GM12878 (cell line): ENCODE results near the gene F7. TPM values are rescaled to one million over a fixed set of nuclear protein-coding genes. Genes with fewer than 3 reads are reported as not detected.
"Not testable (repeated sequence)": the region's sequence is repeated elsewhere in the genome, so short reads cannot be mapped to it uniquely, and the experiment has no call there.

ENCODE experiments used
- ATAC-seq: fragments of 200-7000 bp; cut with Tn5 transposase; 3 replicates; pipeline ENCODE4 v1.9.1; 2020; ENCODE audit warnings: mild to moderate bottlenecking, moderate library complexity
- BruUV-seq: library from RNA; stranded (reverse); fragments of 400-500 nt; replicated peaks from 2 replicates; lab custom pipeline; 2021; lab: Mats Ljungman, UMichigan
- CTCF ChIA-PET: fragments of 300-600 bp; sonication (Branson Sonifier 250); formaldehyde crosslinking; extraction: SDS; loops from one replicate; lab custom pipeline; 2021; ENCODE audit warnings: inconsistent platforms; lab: Yijun Ruan, JAX
- POLR2A ChIA-PET: fragments of 350-600 bp; formaldehyde crosslinking; extraction: SDS; loops from one replicate; lab custom pipeline; 2021; ENCODE audit warnings: inconsistent platforms; lab: Charles Lee
- RAD21 ChIA-PET: fragments of 300-600 bp; sonication (Branson Sonifier 250); formaldehyde crosslinking; loops from one replicate; lab custom pipeline; 2023; ENCODE audit warnings: antibody characterized with exemption; ENCODE audit not compliant: unreplicated experiment; lab: Charles Lee
- SMC1A ChIA-PET: fragments of 300-600 bp; sonication (Branson Sonifier 250); formaldehyde crosslinking; loops from one replicate; lab custom pipeline; 2023; ENCODE audit not compliant: unreplicated experiment, uncharacterized antibody; lab: Charles Lee
- DNase-seq: peaks from one replicate; pipeline ENCODE4 v3.0.0-alpha.2; 2011; ENCODE audit warnings: low read depth, low spot score
- FAIRE-seq: peaks from 3 replicates; lab custom pipeline; 2011; peaks lifted over from hg19 to GRCh38; lab: Jason Lieb, UNC
- H2AFZ ChIP-seq: 2 replicates; pipeline ENCODE4 v1.6.0; 2011; ENCODE audit warnings: low read depth, low read length, control low read depth; ENCODE audit not compliant: control insufficient read depth
- H3K27ac ChIP-seq: 2 replicates; pipeline ENCODE4 v1.5.1; 2011; ENCODE audit warnings: control low read depth; ENCODE audit not compliant: control insufficient read depth, insufficient read depth
- H3K27me3 ChIP-seq, 2 experiments: replicated peaks in 1 of 2; 2 replicates each; pipeline versions ENCODE4 v1.6.0 to v1.6.1; 2011; ENCODE audit warnings: low read length in 1 of 2; ENCODE audit not compliant: control insufficient read depth in 2 of 2, insufficient read depth in 2 of 2
- H3K36me3 ChIP-seq, 2 experiments: 2 replicates each; pipeline ENCODE4 v1.5.1; 2011; ENCODE audit warnings: low read length in 1 of 2; ENCODE audit not compliant: control insufficient read depth in 2 of 2, insufficient read depth in 2 of 2
- H3K4me1 ChIP-seq: 2 replicates; pipeline ENCODE4 v1.6.1; 2011; ENCODE audit warnings: mild to moderate bottlenecking, low read length, moderate library complexity, mixed read lengths; ENCODE audit not compliant: control insufficient read depth, insufficient read depth
- H3K4me2 ChIP-seq: 2 replicates; pipeline ENCODE4 v1.6.0; 2011; ENCODE audit warnings: control low read depth; ENCODE audit not compliant: control insufficient read depth, insufficient read depth
- H3K4me3 ChIP-seq: fragments of 200-600 bp; sonication (generic); 2 replicates; pipeline ENCODE4 v1.5.1; 2016
- H3K79me2 ChIP-seq: 2 replicates; pipeline ENCODE4 v1.6.0; 2011; ENCODE audit warnings: low read length; ENCODE audit not compliant: control insufficient read depth, insufficient read depth
- H3K9ac ChIP-seq: 2 replicates; pipeline ENCODE4 v1.8.0; 2011; ENCODE audit warnings: low read length, control low read depth, mixed read lengths; ENCODE audit not compliant: control insufficient read depth, insufficient read depth
- H3K9me3 ChIP-seq: replicated peaks from 3 replicates; pipeline ENCODE4 v1.5.1; 2011; ENCODE audit warnings: mild to moderate bottlenecking, low read length; ENCODE audit not compliant: control insufficient read depth, insufficient read depth
- H4K20me1 ChIP-seq: 2 replicates; pipeline ENCODE4 v1.6.0; 2011; ENCODE audit not compliant: control insufficient read depth, insufficient read depth
- FOXK2 ChIP-seq: fragments of 450-650 bp; IDR thresholded peaks from 2 replicates; pipeline ENCODE4 v1.6.1; 2017; ENCODE audit warnings: mild to moderate bottlenecking, moderate library complexity
- GABPA ChIP-seq: IDR thresholded peaks from 2 replicates; pipeline ENCODE4 v1.6.1; 2014; ENCODE audit warnings: antibody characterized with exemption, low read depth, mild to moderate bottlenecking, inconsistent platforms
- NR2C1 ChIP-seq: fragments of 450-650 bp; IDR thresholded peaks from 2 replicates; pipeline ENCODE4 v1.6.1; 2017; ENCODE audit warnings: antibody characterized with exemption, mild to moderate bottlenecking, moderate library complexity
- PML ChIP-seq: IDR thresholded peaks from 2 replicates; pipeline ENCODE4 v1.6.1; 2012; ENCODE audit warnings: low read length, inconsistent platforms
- SIX5 ChIP-seq: IDR thresholded peaks from 2 replicates; pipeline ENCODE4 v1.6.1; 2011; ENCODE audit warnings: mild to moderate bottlenecking, low read depth, low read length, moderate library complexity; ENCODE audit not compliant: severe bottlenecking
- SKIL ChIP-seq: fragments of 450-650 bp; IDR thresholded peaks from 2 replicates; pipeline ENCODE4 v1.6.1; 2017; ENCODE audit warnings: mild to moderate bottlenecking, low read depth, inconsistent platforms; ENCODE audit not compliant: poor library complexity, severe bottlenecking
- TBL1XR1 ChIP-seq: IDR thresholded peaks from 2 replicates; pipeline ENCODE4 v1.6.1; 2012; ENCODE audit warnings: low read depth, low read length, improper control_type of control experiment
- ZBTB40 ChIP-seq: fragments of 450-650 bp; IDR thresholded peaks from 2 replicates; pipeline ENCODE4 v1.6.1; 2016; ENCODE audit warnings: mild to moderate bottlenecking, moderate library complexity, borderline replicate concordance
- ZSCAN29 ChIP-seq: fragments of 450-650 bp; IDR thresholded peaks from 2 replicates; pipeline ENCODE4 v1.6.1; 2017; ENCODE audit warnings: mild to moderate bottlenecking, moderate library complexity
- WGBS: methylation state at CpG from one replicate; pipeline ENCODE4 v1.1.6; 2016; ENCODE audit warnings: low lambda C conversion rate; ENCODE audit not compliant: insufficient replicate concordance, insufficient coverage; ENCODE audit errors: missing lambda C conversion rate; 5-methylcytosine and 5-hydroxymethylcytosine counted together
- in situ Hi-C: fragments of 300-500 bp; cut with MboI; formaldehyde crosslinking; loops from 9 replicates; pipeline ENCODE4 v1.14.3; 2018; ENCODE audit warnings: mixed read lengths
- intact Hi-C: fragments of 100-400 bp; cut with micrococcal nuclease; formaldehyde crosslinking; loops from one replicate; pipeline ENCODE4 v1.14.2; 2022; ENCODE audit not compliant: unreplicated experiment
- polyA plus RNA-seq, 11 experiments: library from polyadenylated mRNA; depleted of rRNA in 4 of 11; unstranded in 6 of 11; stranded (reverse) in 5 of 11; fragments of >200 nt; fragmentation: Nextera tagmentation in 4 of 11; fragmentation: Illumina TruSeq in 1 of 11; extraction: Ambion mirVana in 4 of 11; extraction: Trizol in 1 of 11; gene quantifications; 1 replicate in 1 of 11; 2 replicates in 10 of 11; pipeline versions ENCODE4 v1.2.1 to v1.2.3, GENCODE V29; 2011 to 2016; ENCODE audit warnings: inconsistent platforms in 2 of 11, missing spikeins in 2 of 11, low read depth in 1 of 11
- total RNA-seq, 4 experiments: library from RNA; depleted of rRNA in 3 of 4; stranded (reverse); fragments of >200 nt in 3 of 4; fragmentation: Illumina TruSeq in 1 of 4; extraction: Trizol in 1 of 4; gene quantifications; 2 replicates each; pipeline versions ENCODE4 v1.2.1 to v1.2.3, GENCODE V29; 2013 to 2021

F7 gene
- total and polyA plus RNA-seq, 10 of the 15 experiments (the other 5 are each of a cell fraction or from before 2014, with no cell fraction given) = not detected

DNA sequence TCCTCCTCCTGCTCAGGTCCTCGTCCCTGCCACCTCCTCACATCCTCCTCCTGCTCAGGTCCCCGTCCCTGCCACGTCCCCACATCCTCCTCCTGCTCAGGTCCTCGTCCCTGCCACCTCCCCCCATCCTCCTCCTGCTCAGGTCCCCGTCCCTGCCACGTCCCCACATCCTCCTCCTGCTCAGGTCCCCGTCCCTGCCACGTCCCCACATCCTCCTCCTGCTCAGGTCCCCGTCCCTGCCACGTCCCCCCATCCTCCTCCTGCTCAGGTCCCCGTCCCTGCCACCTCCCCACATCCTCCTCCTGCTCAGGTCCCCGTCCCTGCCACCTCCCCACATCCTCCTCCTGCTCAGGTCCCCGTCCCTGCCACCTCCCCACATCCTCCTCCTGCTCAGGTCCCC is 56.4 kb downstream of the F7 start:
- H3K4me3 ChIP-seq, POLR2A ChIA-PET, H3K9ac ChIP-seq, H3K4me1 ChIP-seq, H3K36me3 ChIP-seq, CTCF ChIA-PET, DNase-seq, BruUV-seq, SMC1A ChIA-PET, H3K27ac ChIP-seq, H3K79me2 ChIP-seq, RAD21 ChIA-PET, H3K4me2 ChIP-seq, H2AFZ ChIP-seq, intact Hi-C loops, in situ Hi-C loops, FAIRE-seq, H3K9me3 ChIP-seq, H4K20me1 ChIP-seq, H3K27me3 ChIP-seq, ATAC-seq: not testable (repeated sequence)
- WGBS = 0% methylated on average over 2 of the region's 13 CpGs

DNA sequence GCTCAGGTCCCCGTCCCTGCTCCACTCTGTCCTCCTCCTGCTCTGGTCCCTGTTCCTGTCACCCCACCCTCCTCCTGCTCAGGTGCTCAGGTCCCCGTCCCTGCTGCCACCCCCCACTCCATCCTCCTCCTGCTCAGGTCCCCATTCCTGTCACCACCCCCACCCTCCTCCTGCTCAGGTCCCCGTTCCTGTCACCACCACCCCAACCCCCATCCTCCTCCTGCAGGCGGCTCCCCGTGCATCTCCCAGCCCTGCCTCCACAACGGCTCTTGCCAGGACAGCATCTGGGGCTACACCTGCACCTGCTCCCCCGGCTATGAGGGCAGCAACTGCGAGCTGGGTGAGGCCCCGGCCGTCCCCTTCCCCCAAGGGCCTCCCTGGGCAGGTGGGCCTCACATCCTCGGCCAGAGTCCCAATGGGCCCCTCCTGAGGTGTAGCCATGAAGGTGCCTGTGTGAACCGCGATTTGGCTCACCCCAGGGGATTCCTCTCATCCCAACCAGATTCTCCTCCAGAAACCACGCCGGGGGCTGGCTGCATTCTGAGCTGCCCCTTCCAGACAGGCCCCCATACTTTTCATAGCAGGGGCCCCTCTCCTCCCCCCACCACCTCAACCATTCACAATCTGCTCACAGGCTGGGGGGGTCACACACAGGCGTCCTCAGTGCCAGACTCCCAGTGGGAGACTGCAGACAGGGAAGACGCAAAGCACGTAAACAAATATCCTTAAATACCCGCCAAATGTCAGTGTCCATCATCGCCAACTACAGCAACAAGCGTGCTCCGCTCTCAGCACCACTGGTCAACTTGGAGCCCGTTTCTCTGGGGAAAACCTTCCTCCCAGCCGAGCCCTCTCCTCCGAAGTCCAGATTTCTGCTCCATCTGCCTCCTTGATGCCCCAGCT is 57.4 kb downstream of the F7 start:
- ATAC-seq (peak; percentile 27; the same call in 2 of the 3 replicates), FAIRE-seq (no peak), DNase-seq (no peak)
- Histone ChIP-seq H3K9me3 (no peaks in the 10 kb centered on the region), H3K4me1 (no peaks in the 10 kb centered on the region), H4K20me1 (no peaks in the 10 kb centered on the region), H3K79me2 (no peaks in the 10 kb centered on the region), H3K27me3 (no peaks in the 10 kb centered on the region), H3K9ac (no peak overlapping the region), H3K4me2 (0 out of 2 replicates have a peak overlapping the region, but pooled peaks have one; percentile 17), H2AFZ (no peak overlapping the region), H3K4me3 (no peak overlapping the region), H3K27ac (no peak overlapping the region), H3K36me3 (no peaks in the 10 kb centered on the region)
- CTCF ChIA-PET = no interaction called here
- SMC1A ChIA-PET = no interaction called here
- WGBS = 41% methylated on average over 22 of the region's 25 CpGs
- in situ Hi-C loops = no loop called here
- POLR2A ChIA-PET = interaction anchor here (0.6 kb wide), 1 partner anchor 175 kb away, joined by 7 read pairs; no protein-coding TSS in a partner anchor
- intact Hi-C loops = no loop called here
- RAD21 ChIA-PET = no interaction called here
- no TSS peak for BruUV-seq
- no peak for TF ChIP-seq SKIL
- TF ChIP-seq PML = no peak
- no peak for TF ChIP-seq GABPA
- TF ChIP-seq ZSCAN29 = no peak
- TF ChIP-seq ZBTB40 = no peak
- no peak for TF ChIP-seq SIX5
- no peak for TF ChIP-seq FOXK2
- no peak for TF ChIP-seq TBL1XR1
- no peak for TF ChIP-seq NR2C1
